ENCODE measurements around the gene ATP1A1.

- TF ChIP-seq, protein P1, sequence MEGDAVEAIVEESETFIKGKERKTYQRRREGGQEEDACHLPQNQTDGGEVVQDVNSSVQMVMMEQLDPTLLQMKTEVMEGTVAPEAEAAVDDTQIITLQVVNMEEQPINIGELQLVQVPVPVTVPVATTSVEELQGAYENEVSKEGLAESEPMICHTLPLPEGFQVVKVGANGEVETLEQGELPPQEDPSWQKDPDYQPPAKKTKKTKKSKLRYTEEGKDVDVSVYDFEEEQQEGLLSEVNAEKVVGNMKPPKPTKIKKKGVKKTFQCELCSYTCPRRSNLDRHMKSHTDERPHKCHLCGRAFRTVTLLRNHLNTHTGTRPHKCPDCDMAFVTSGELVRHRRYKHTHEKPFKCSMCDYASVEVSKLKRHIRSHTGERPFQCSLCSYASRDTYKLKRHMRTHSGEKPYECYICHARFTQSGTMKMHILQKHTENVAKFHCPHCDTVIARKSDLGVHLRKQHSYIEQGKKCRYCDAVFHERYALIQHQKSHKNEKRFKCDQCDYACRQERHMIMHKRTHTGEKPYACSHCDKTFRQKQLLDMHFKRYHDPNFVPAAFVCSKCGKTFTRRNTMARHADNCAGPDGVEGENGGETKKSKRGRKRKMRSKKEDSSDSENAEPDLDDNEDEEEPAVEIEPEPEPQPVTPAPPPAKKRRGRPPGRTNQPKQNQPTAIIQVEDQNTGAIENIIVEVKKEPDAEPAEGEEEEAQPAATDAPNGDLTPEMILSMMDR (IDR thresholded peaks at IDR 0.05): no peak
- TF ChIP-seq NR2C2 (CRISPR knock-in tag; IDR thresholded peaks at IDR 0.05) (no peak), SMAD3 (CRISPR knock-in tag; IDR thresholded peaks at IDR 0.05; ENCODE audit: borderline replicate concordance) (no peak), NR3C1 (CRISPR knock-in tag; conservative IDR thresholded peaks at IDR 0.05; ENCODE audit: low read depth) (no peak)
These were observed 1.5 kb downstream of the ATP1A1 start for GRCh38 chr1:116374353-116375147.
